Naive thymus-derived CD8-positive, alpha-beta T cell (primary cell): ENCODE results near the gene CABLES2. TPM values are rescaled to one million over a fixed set of nuclear protein-coding genes. Genes with fewer than 3 reads are reported as not detected.

ENCODE experiments used
- ATAC-seq, 2 donors: fragments of 150-1000 bp; cut with Tn5 transposase in 1 of 2; sonication (Bioruptor Pico), chemical (Tn5 transposase) in 1 of 2; 1 replicate in 1 of 2; 2 replicates in 1 of 2; pipeline ENCODE4 v1.10.0; 2021; ENCODE audit warnings: mild to moderate bottlenecking in 2 of 2, moderate library complexity in 2 of 2
- POLR2A ChIA-PET: fragments of 350-600 bp; sonication (Branson Sonifier 250); formaldehyde crosslinking; loops from one replicate; lab custom pipeline; 2021; ENCODE audit warnings: antibody characterized with exemption; lab: Charles Lee
- DNase-seq, 10 donors: peaks; one replicate each; pipeline versions ENCODE4 v3.0.0 to v3.0.0-alpha.2; 2020 to 2022
- H3K27ac Mint-ChIP-seq, 10 donors: one replicate each; pipeline ENCODE4 v1.8.0; 2020 to 2022; ENCODE audit warnings: mild to moderate bottlenecking in 10 of 10, mixed read lengths in 10 of 10, moderate library complexity in 4 of 10, inconsistent platforms in 1 of 10
- H3K27me3 Mint-ChIP-seq, 5 donors: one replicate each; pipeline ENCODE4 v1.8.0; 2021 to 2022; ENCODE audit warnings: mixed read lengths in 5 of 5
- H3K36me3 Mint-ChIP-seq, 3 donors: one replicate each; pipeline ENCODE4 v1.8.0; 2020 to 2022; ENCODE audit warnings: mixed read lengths in 3 of 3, mild to moderate bottlenecking in 2 of 3, inconsistent platforms in 1 of 3
- H3K4me1 Mint-ChIP-seq, 4 donors: one replicate each; pipeline ENCODE4 v1.8.0; 2021 to 2022; ENCODE audit warnings: mixed read lengths in 4 of 4
- H3K4me3 Mint-ChIP-seq, 10 donors: one replicate each; pipeline ENCODE4 v1.8.0; 2020 to 2022; ENCODE audit warnings: mild to moderate bottlenecking in 10 of 10, mixed read lengths in 10 of 10, moderate library complexity in 6 of 10, inconsistent platforms in 1 of 10
- H3K9me3 Mint-ChIP-seq, 9 donors: one replicate each; pipeline ENCODE4 v1.8.0; 2020 to 2022; ENCODE audit warnings: mixed read lengths in 9 of 9, mild to moderate bottlenecking in 3 of 9, inconsistent platforms in 1 of 9, moderate library complexity in 1 of 9
- polyA plus RNA-seq, 3 donors: library from polyadenylated mRNA; unstranded; fragments of 300-500 nt; fragmentation: Illumina TruSeq; gene quantifications; one replicate each; pipeline ENCODE4 v1.2.3, GENCODE V29; 2021
- total RNA-seq, 8 experiments: library from RNA in 2 of 8; stranded (reverse) in 2 of 8; gene quantifications; one replicate each; pipeline ENCODE4 v1.2.3 and lab custom pipeline; 2021 to 2026

The CABLES2 gene, protein sequence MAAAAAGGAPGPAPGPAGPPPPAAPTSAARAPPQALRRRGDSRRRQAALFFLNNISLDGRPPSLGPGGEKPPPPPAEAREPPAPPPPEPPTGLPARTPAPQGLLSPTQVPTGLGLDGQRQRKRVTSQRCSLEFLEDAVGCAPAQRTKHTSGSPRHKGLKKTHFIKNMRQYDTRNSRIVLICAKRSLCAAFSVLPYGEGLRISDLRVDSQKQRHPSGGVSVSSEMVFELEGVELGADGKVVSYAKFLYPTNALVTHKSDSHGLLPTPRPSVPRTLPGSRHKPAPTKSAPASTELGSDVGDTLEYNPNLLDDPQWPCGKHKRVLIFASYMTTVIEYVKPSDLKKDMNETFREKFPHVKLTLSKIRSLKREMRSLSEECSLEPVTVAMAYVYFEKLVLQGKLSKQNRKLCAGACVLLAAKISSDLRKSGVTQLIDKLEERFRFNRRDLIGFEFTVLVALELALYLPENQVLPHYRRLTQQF
- 1 to 10 TPM; 6.3 to 6.4 TPM for total RNA-seq
- 1 to 10 TPM in 2 of 3 donors, under 1 TPM in 1; 0.83 to 1.7 (median 1.1) TPM for polyA plus RNA-seq
- total RNA-seq (lab: John Stamatoyannopoulos, UW): 4.9 to 9.8 (median 7.4) reads per million in 6 experiments

DNA sequence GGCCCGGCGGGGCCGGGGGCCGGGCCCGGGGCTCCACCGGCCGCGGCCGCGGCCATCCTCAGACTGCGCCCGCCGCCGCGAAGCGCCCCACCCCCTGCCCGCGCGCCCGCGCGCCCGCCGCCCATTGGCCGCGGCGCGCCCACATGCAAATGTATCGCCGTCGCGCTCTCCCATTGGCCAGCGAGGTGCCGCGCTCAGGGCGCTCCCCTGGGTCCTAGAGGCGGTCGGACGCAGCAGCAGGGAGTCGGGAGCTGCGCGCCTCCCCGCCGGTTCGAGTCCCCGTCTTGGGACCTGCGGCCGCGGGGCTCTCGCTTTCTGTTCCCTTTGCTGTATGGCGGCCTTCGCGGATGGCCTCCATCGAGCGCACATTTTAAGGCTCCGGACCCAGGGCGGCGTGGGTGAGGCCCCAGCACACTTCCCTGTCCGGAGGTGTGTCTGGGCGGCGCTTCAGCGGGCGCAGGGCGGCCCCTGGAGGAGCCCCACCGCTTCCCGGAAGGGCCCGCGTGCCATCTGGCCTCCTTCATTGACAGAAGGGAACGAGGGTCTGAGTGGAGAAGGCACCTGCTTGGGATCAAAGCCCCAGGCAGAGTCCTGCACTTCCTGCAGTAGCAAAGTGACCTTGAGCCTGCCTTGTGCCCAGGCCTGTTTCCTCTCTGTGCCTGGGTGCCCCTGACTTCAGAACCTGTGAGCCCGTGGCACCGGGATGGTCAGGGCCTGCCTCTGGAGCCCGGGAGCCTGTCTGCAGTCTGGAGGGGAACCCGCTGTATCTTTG, at the start of gene CABLES2:
Gene CABLES2 (minus strand): TSS at position 65 of the 772 bp plus-strand sequence. CDS start 9 bp downstream, at position 56.
- Mint-ChIP-seq H3K27me3 (peaks cover 0 to 4% (median 0%) of the 10 kb centered on the region in 5 donors), H3K4me3 (peak within 1 kb of the TSS; percentile 72 to 88 (median 80)), H3K36me3 (no peaks in the 10 kb centered on the region), H3K9me3 (no peaks in the 10 kb centered on the region), H3K27ac (peak within 1 kb of the TSS in 8 of 10 donors; percentile 56 to 79 (median 74)), H3K4me1 (peaks cover 13 to 38% (median 32%) of the 10 kb centered on the region in 4 donors)
- peak; percentile 92 to 97 for ATAC-seq
- POLR2A ChIA-PET: interaction anchor here (0.7 to 1.1 kb wide), 2 partner anchors 21 to 101 kb away, joined by 3 to 6 read pairs; partner anchors contain the start of gene RPS21
- DNase-seq: peak; percentile 84 to 94 (median 89)

- ATAC-seq (no peak), DNase-seq (no peak)
- H3K27ac Mint-ChIP-seq: no peak overlapping the region
- H3K4me3 Mint-ChIP-seq: no peak overlapping the region
- H3K4me1 Mint-ChIP-seq: no peaks in the 10 kb centered on the region
- H3K36me3 Mint-ChIP-seq: no peaks in the 10 kb centered on the region
- peaks cover 2 to 17% (median 6%) of the 10 kb centered on the region in 5 donors for H3K27me3 Mint-ChIP-seq
- no peaks in the 10 kb centered on the region for H3K9me3 Mint-ChIP-seq
- POLR2A ChIA-PET: no interaction called here
Observed at GRCh38 chr20:62455929-62456328, 48.8 kb upstream of the CABLES2 start.

DNA sequence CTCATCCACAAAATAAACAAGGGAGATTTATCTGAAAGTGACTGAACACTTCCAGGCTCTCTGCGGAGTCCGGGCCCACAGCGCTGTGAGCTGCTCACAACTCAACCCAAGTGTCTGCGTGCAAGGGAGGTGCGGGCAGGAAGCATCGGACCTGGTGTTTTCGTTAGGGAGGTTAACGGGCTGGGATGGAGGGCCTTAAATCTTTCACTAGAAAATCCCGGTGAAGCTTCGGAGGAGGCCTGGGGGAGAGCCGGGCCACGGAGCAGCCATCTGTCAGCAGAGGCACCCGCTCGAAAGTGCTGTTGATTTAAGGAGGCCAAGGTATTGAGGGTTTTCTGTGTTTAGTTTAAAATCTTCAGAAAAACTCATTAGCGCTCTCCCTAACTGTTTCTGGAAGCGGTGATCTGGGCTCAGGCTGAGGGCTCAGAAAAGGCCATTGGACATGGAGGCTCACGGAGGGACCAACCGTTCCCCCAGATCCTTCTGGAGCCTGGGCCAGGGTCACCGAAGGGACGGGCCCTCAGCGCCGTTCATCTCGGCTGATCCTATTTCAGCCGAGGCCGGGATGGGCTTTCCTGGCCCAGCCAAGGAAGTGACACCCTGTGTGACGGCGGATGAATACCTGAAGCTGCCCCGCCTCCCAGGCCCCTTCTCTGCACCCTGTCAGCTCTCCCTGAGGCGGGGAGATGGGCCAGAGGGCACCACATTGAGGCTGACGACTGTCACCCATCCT, 48.0 kb upstream of the CABLES2 start:
- H3K4me3 Mint-ChIP-seq: no peak overlapping the region
- no peak for ATAC-seq
- H3K4me1 Mint-ChIP-seq: no peaks in the 10 kb centered on the region
- H3K27ac Mint-ChIP-seq: no peak overlapping the region
- no peaks in the 10 kb centered on the region for H3K36me3 Mint-ChIP-seq
- peaks cover 2 to 17% (median 6%) of the 10 kb centered on the region in 5 donors for H3K27me3 Mint-ChIP-seq
- DNase-seq: no peak
- H3K9me3 Mint-ChIP-seq: no peaks in the 10 kb centered on the region
- POLR2A ChIA-PET: no interaction called here

DNA sequence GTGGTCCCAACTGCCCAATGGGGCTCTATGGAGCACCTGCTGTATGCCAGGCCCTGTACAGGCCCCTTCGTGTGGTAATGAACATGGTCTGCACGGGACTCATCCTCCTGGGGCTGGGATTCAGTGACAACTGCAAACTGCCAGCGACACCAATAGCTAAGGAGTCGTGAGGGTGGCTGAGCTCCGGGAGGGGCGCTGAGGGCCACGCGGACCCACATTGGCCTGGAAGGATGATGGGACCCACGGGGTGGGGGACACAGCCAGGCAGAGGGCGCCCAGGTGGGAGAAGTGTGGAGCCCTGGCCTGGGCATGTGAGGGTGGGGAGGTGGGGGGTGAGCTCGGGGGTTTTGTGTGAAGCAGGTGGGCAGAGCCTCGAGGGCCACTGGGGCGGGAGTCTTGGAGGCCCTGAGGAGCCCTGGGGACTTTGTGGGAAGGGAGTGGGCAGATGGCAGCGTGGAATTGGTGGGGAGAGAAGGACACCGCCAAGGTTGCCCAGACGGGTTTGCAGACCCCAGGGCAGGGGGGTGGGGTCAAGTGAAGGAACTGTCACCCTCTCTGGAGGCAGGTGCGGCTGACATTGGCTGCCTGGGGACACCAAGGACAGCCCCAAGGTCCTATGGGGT, 46.2 kb upstream of the CABLES2 start:
- ATAC-seq (no peak), DNase-seq (no peak)
- Mint-ChIP-seq H3K9me3 (no peaks in the 10 kb centered on the region), H3K27me3 (peaks cover 4 to 24% (median 6%) of the 10 kb centered on the region in 5 donors), H3K4me1 (no peaks in the 10 kb centered on the region), H3K27ac (no peak overlapping the region), H3K36me3 (no peaks in the 10 kb centered on the region), H3K4me3 (no peak overlapping the region)
- POLR2A ChIA-PET: no interaction called here

GRCh38 chr20:62452475-62453095, 45.5 kb upstream of the CABLES2 start:
- Mint-ChIP-seq H3K4me3 (no peak overlapping the region), H3K27me3 (peaks cover 3 to 24% (median 9%) of the 10 kb centered on the region in 5 donors), H3K9me3 (no peaks in the 10 kb centered on the region), H3K4me1 (no peaks in the 10 kb centered on the region), H3K36me3 (no peaks in the 10 kb centered on the region), H3K27ac (no peak overlapping the region)
- ATAC-seq: no peak
- DNase-seq: no peak
- POLR2A ChIA-PET: no interaction called here

- Mint-ChIP-seq H3K4me1 (no peaks in the 10 kb centered on the region), H3K27ac (no peak overlapping the region), H3K9me3 (no peaks in the 10 kb centered on the region), H3K36me3 (no peaks in the 10 kb centered on the region), H3K27me3 (peaks cover 1 to 24% (median 10%) of the 10 kb centered on the region in 5 donors), H3K4me3 (no peak overlapping the region)
- no peak for DNase-seq
- no peak for ATAC-seq
- POLR2A ChIA-PET: no interaction called here
Observed at GRCh38 chr20:62451970-62452369, 44.9 kb upstream of the CABLES2 start.

GRCh38 chr20:62451156-62451767, 44.2 kb upstream of the CABLES2 start:
- H3K27ac Mint-ChIP-seq: no peak overlapping the region
- no peaks in the 10 kb centered on the region for H3K36me3 Mint-ChIP-seq
- POLR2A ChIA-PET: no interaction called here
- H3K27me3 Mint-ChIP-seq: peaks cover 1 to 24% (median 9%) of the 10 kb centered on the region in 5 donors
- DNase-seq: no peak
- ATAC-seq: no peak
- no peaks in the 10 kb centered on the region for H3K4me1 Mint-ChIP-seq
- H3K9me3 Mint-ChIP-seq: no peaks in the 10 kb centered on the region
- no peak overlapping the region for H3K4me3 Mint-ChIP-seq

DNA sequence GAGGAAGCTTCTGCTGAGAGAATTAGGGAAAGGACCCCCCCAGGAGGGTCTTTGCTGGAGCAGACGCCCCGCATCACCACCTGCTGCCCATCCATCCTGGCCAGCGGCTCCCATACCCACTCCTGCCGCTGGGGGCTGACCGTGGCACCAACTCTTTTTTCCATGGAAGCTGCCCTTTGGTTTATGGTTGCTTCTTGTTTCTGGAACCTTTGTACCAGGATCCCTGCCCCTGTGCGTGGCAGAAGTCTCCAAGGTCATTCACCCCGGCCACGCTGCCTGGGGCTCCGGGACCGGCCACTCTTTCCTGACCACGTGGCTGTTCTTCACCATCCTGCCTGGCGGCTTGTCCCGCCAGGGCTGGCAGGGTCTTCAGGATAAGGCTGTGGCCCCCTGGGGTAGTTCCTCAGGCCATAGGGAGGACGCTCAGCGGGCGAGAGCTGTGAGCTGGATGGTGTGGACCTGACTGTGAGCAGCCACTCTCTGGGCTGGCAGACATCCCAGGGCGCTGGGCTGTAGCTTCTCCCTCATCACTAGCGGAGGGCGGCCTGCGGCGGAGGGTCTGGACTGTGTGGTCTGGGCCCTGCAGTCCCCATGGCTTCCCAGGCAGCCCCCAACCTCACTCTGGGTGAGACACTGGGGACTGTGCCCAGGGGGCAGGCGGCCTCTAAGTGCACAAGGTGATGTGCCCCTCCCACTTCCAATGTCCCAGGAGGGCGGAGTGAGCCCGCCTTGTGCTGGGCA, 43.0 kb upstream of the CABLES2 start:
- Mint-ChIP-seq H3K27me3 (peaks cover 0 to 24% (median 6%) of the 10 kb centered on the region in 5 donors), H3K4me3 (no peak overlapping the region), H3K27ac (no peak overlapping the region), H3K4me1 (no peaks in the 10 kb centered on the region), H3K36me3 (no peaks in the 10 kb centered on the region), H3K9me3 (no peaks in the 10 kb centered on the region)
- DNase-seq: no peak
- POLR2A ChIA-PET: no interaction called here
- ATAC-seq: no peak

DNA sequence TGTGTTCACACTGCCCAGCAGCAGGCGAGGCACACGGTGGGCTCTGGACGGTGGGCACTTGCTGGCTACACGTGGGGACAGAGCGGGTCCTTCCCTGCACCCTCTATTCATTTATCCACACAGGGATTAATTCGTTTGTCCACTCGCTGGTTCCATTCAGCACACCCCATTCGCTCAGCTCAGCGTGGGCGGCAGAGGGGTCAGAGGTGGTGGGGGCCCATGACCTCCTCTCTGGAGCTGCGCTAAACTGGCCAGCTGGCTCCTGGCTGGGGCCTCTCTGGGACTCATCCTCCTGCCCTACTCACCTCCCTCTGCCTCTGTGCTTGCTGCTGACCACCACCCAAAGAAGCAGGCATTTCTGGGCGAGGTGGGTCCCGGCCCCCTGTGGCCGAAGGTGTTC, 41.7 kb upstream of the CABLES2 start:
- Mint-ChIP-seq H3K27me3 (peaks cover 0 to 24% (median 6%) of the 10 kb centered on the region in 5 donors), H3K36me3 (no peaks in the 10 kb centered on the region), H3K27ac (no peak overlapping the region), H3K4me3 (no peak overlapping the region), H3K4me1 (no peaks in the 10 kb centered on the region), H3K9me3 (no peaks in the 10 kb centered on the region)
- ATAC-seq (no peak), DNase-seq (no peak)
- POLR2A ChIA-PET: no interaction called here

- DNase-seq: no peak
- Mint-ChIP-seq H3K36me3 (no peaks in the 10 kb centered on the region), H3K27me3 (peaks cover 0 to 24% (median 6%) of the 10 kb centered on the region in 5 donors), H3K9me3 (no peaks in the 10 kb centered on the region), H3K4me1 (no peaks in the 10 kb centered on the region), H3K27ac (no peak overlapping the region), H3K4me3 (no peak overlapping the region)
- ATAC-seq: no peak
- POLR2A ChIA-PET: no interaction called here
Observed at GRCh38 chr20:62448038-62448437, 41.0 kb upstream of the CABLES2 start.
